BJ (cell line): ENCODE data around the gene MATN1. TPM values are rescaled to one million over a fixed set of nuclear protein-coding genes. Genes with fewer than 3 reads are reported as not detected.

Source experiments
- CTCF ChIA-PET: fragments of 350-600 bp; formaldehyde crosslinking; extraction: SDS; loops from one replicate; lab custom pipeline; 2021; ENCODE audit warnings: antibody characterized with exemption, inconsistent platforms; lab: Yijun Ruan, JAX
- POLR2A ChIA-PET: fragments of 300-600 bp; sonication (Branson Sonifier 250); formaldehyde crosslinking; extraction: SDS; loops from one replicate; lab custom pipeline; 2021; ENCODE audit warnings: antibody characterized with exemption; lab: Charles Lee
- DNase-seq: peaks from one replicate; pipeline ENCODE4 v3.0.0-alpha.2; 2011; ENCODE audit warnings: low read depth
- H3K27me3 ChIP-seq: 2 replicates; pipeline ENCODE4 v1.6.0; 2011; ENCODE audit warnings: low read length; ENCODE audit not compliant: control insufficient read depth, insufficient read depth
- H3K36me3 ChIP-seq: 2 replicates; pipeline ENCODE4 v1.5.1; 2011; ENCODE audit warnings: low read length; ENCODE audit not compliant: control insufficient read depth, insufficient read depth
- H3K4me3 ChIP-seq: 2 replicates; pipeline ENCODE4 v1.5.1; 2011; ENCODE audit warnings: low read depth, mild to moderate bottlenecking, control low read depth, low read length
- polyA plus RNA-seq: library from polyadenylated mRNA; depleted of rRNA; stranded (reverse); fragments of >200 nt; gene quantifications from 2 replicates; pipeline ENCODE4 v1.2.3, GENCODE V29; 2011
- TF ChIP-seq, protein P1 (sequence below): IDR thresholded peaks from 2 replicates; pipeline ENCODE4 v1.5.1; 2011; ENCODE audit warnings: low read depth, mild to moderate bottlenecking, control low read depth, inconsistent platforms, low read length, moderate library complexity; ENCODE audit not compliant: insufficient read depth

Gene MATN1
- polyA plus RNA-seq, 1 experiment = 0.13 TPM

- Histone ChIP-seq H3K4me3 (no peak overlapping the region), H3K27me3 (peaks cover 3% of the 10 kb centered on the region; the same call in 1 of the 2 replicates), H3K36me3 (no peaks in the 10 kb centered on the region)
- no peak for DNase-seq
- ChIA-PET POLR2A (no interaction called here), CTCF (interaction anchor here (0.6 to 1.5 kb wide), 3 partner anchors 12 to 341 kb away, joined by 3 to 5 read pairs (median 3); no protein-coding TSS in a partner anchor)
- TF ChIP-seq, protein P1, sequence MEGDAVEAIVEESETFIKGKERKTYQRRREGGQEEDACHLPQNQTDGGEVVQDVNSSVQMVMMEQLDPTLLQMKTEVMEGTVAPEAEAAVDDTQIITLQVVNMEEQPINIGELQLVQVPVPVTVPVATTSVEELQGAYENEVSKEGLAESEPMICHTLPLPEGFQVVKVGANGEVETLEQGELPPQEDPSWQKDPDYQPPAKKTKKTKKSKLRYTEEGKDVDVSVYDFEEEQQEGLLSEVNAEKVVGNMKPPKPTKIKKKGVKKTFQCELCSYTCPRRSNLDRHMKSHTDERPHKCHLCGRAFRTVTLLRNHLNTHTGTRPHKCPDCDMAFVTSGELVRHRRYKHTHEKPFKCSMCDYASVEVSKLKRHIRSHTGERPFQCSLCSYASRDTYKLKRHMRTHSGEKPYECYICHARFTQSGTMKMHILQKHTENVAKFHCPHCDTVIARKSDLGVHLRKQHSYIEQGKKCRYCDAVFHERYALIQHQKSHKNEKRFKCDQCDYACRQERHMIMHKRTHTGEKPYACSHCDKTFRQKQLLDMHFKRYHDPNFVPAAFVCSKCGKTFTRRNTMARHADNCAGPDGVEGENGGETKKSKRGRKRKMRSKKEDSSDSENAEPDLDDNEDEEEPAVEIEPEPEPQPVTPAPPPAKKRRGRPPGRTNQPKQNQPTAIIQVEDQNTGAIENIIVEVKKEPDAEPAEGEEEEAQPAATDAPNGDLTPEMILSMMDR = no peak
Measured at GRCh38 chr1:30693822-30694221, 29.6 kb downstream of the MATN1 start.

DNA sequence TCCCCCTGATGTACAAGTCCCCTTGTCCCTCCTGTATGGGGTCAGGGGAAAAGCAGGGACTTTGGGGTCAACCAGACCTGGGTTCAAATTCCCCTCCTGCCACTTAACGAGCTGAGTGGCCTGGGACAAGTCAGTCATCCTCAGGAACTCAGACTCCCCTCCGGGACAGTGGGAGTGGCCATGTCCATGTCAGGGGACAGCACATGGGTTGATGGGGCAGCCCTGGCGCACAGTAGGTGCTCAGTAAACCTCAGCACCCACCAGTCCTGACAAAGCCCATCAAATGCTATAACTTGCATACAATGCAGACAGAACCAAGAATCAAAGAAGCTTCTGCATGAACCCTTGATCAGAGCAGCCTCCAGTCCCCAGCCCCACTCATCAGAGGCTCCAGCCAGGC is 30.0 kb downstream of the MATN1 start:
- POLR2A ChIA-PET = no interaction called here
- TF ChIP-seq, protein P1 = no peak
- no peak overlapping the region for H3K4me3 ChIP-seq

DNA sequence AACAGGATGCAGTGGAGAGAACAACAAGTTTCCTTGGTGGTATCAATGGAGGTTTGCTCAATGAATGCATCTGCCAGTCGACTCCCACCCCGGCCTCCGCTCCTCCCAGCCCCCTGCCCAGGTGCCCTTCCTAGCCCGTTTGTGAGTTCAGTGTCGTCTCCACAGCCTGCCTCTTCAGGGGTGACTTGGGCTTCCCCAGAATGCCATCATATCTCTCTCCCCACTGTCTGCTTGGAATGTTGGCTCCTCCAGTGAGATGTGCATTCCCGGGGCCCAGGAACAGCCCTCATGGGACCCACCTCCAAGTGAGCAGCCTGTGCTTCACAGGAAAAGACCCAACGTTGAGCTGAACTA is 30.5 kb downstream of the MATN1 start:
- H3K27me3 ChIP-seq = peaks cover 4% of the 10 kb centered on the region
- ChIA-PET CTCF (interaction anchor here (1.5 kb wide), 1 partner anchor 11 kb away, joined by 5 read pairs; no protein-coding TSS in a partner anchor), POLR2A (no interaction called here)
- TF ChIP-seq, protein P1 = no peak
- no peak for DNase-seq
- H3K4me3 ChIP-seq = no peak overlapping the region
- no peaks in the 10 kb centered on the region for H3K36me3 ChIP-seq

More for the DNA sequence above, 30.0 kb downstream of the MATN1 start:
- CTCF ChIA-PET = interaction anchor here (0.8 to 1.5 kb wide), 2 partner anchors 12 to 340 kb away, joined by 3 to 5 read pairs; no protein-coding TSS in a partner anchor
- no peak for DNase-seq
- Histone ChIP-seq H3K27me3 (peaks cover 3% of the 10 kb centered on the region; the same call in 1 of the 2 replicates), H3K36me3 (no peaks in the 10 kb centered on the region)

- CTCF ChIA-PET = interaction anchor here (1.5 kb wide), 1 partner anchor 11 kb away, joined by 5 read pairs; no protein-coding TSS in a partner anchor
- POLR2A ChIA-PET = no interaction called here
Measured at GRCh38 chr1:30692201-30692947, 31.0 kb downstream of the MATN1 start.

DNA sequence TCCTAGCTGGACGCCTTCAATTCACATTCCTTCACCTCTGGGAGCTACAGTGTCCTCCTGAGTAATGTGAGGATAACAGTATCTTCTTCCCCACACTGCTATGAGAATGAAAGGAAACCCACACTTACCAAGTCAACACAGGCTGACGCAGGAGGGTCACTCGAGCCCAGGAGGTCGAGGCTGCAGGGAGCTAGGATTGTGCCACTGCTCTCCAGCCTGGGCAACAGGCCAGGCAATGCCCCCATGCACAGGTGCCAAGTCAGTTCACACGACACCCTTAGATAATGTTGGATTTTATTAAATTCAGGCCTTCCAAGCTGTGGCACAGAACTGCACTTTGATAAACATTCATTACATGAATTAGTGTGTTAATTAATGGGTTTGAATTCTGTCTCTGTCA is 31.9 kb downstream of the MATN1 start:
- ChIA-PET POLR2A (no interaction called here), CTCF (no interaction called here)
- TF ChIP-seq, protein P1 = no peak
- Histone ChIP-seq H3K36me3 (no peaks in the 10 kb centered on the region), H3K27me3 (peaks cover 9% of the 10 kb centered on the region), H3K4me3 (no peak overlapping the region)
- no peak for DNase-seq

More at GRCh38 chr1:30692201-30692947, 31.0 kb downstream of the MATN1 start:
- DNase-seq = no peak
- Histone ChIP-seq H3K27me3 (peaks cover 6% of the 10 kb centered on the region), H3K4me3 (no peak overlapping the region), H3K36me3 (no peaks in the 10 kb centered on the region)
- TF ChIP-seq, protein P1 = no peak
